A549 treated with ZK216348 at 1 μM for 4 hours (cell line): ENCODE results near the gene OR2A5. TPM values are rescaled to one million over a fixed set of nuclear protein-coding genes. Genes with fewer than 3 reads are reported as not detected.

ENCODE experiments used
- total RNA-seq: library from RNA; stranded (reverse); fragments of 200-300 nt; extraction: Qiagen RNA extraction; gene quantifications from 5 replicates; pipeline ENCODE4 v1.2.3, GENCODE V29; 2022; ENCODE audit warnings: low read depth

The OR2A5 gene, protein sequence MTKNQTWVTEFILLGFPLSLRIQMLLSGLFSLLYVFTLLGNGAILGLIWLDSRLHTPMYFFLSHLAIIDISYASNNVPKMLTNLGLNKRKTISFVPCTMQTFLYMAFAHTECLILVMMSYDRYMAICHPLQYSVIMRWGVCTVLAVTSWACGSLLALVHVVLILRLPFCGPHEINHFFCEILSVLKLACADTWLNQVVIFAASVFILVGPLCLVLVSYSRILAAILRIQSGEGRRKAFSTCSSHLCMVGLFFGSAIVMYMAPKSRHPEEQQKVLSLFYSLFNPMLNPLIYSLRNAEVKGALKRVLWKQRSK
- total RNA-seq = not detected in 5 replicates

GRCh38 chr7:144048648-144049047 lies at the start of gene OR2A5:
TSS of gene OR2A5 (plus strand) at chr7:144048948. CDS start at chr7:144050402, 1,454 bp downstream.

GRCh38 chr7:144000020-144000419 lies 48.7 kb upstream of the OR2A5 start, which contains the start of gene OR6B1:
TSS of gene OR6B1 (plus strand) at chr7:144000320. CDS start at chr7:144003997, 3,677 bp downstream.

GRCh38 chr7:144069511-144069910 lies 20.8 kb downstream of the OR2A5 start, which contains the start of gene OR2A25:
TSS of gene OR2A25 (plus strand) at chr7:144069811. CDS start at chr7:144074220, 4,409 bp downstream.

DNA sequence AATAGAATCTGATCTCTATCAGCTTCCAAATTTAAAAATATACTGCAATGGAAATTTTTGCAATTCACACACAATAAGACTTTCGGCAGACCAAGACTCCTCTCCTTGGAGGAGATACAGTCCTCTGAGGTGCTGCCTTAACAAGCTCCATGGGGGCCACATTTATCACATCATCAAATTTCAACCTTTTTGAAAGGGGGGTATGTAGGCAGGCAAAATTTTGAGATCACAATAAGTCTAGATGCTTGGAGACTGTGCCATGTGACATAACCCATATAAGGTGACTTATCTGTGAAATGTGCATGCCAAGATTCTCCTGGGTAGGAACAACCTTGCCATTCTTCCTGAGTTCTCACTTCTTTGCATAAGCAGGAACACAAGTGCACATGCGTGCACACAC lies 37.2 kb downstream of the OR2A5 start, which contains the start of gene OR2A12:
TSS of gene OR2A12 (plus strand) at position 301 of the 400 bp plus-strand sequence. CDS start 8,830 bp downstream, outside the sequence.

Other genes with a start within 250 kb of the OR2A5 start
- 11.8 to 21.6 TPM (median 17.9 TPM) in 5 replicates for gene TCAF1, start 146.8 kb upstream of the OR2A5 start, total RNA-seq
- not detected in 5 replicates for gene OR2F2, start 113.7 kb upstream of the OR2A5 start, total RNA-seq
- not detected in 5 replicates for gene OR2F1, start 94.1 kb upstream of the OR2A5 start, total RNA-seq
- not detected in 5 replicates for gene OR6B1, start 48.6 kb upstream of the OR2A5 start, total RNA-seq
- not detected in 5 replicates for gene OR2A25, start 20.9 kb downstream of the OR2A5 start, total RNA-seq
- not detected in 5 replicates for gene OR2A12, start 37.3 kb downstream of the OR2A5 start, total RNA-seq
- gene OR2A2, start 60.6 kb downstream of the OR2A5 start, total RNA-seq = not detected in 5 replicates
- gene OR2A14, start 74.2 kb downstream of the OR2A5 start, total RNA-seq = not detected in 5 replicates
- not detected in 5 replicates for gene CTAGE4, start 134.5 kb downstream of the OR2A5 start, total RNA-seq
- gene ARHGEF35, start 146.9 kb downstream of the OR2A5 start, total RNA-seq = 0.15 to 0.51 TPM (median 0.33 TPM) in 5 replicates
- gene OR2A42, start 190.7 kb downstream of the OR2A5 start, total RNA-seq = not detected in 5 replicates
- not detected in 5 replicates for gene OR2A7, start 215.8 kb downstream of the OR2A5 start, total RNA-seq
- gene CTAGE8, start 220.3 kb downstream of the OR2A5 start, total RNA-seq = not detected in 5 replicates